ENCODE measurements around the gene EIF2D.
"Not testable (repeated sequence)": the region's sequence is repeated elsewhere in the genome, so short reads cannot be mapped to it uniquely, and the experiment has no call there.

EIF2D gene

DNA sequence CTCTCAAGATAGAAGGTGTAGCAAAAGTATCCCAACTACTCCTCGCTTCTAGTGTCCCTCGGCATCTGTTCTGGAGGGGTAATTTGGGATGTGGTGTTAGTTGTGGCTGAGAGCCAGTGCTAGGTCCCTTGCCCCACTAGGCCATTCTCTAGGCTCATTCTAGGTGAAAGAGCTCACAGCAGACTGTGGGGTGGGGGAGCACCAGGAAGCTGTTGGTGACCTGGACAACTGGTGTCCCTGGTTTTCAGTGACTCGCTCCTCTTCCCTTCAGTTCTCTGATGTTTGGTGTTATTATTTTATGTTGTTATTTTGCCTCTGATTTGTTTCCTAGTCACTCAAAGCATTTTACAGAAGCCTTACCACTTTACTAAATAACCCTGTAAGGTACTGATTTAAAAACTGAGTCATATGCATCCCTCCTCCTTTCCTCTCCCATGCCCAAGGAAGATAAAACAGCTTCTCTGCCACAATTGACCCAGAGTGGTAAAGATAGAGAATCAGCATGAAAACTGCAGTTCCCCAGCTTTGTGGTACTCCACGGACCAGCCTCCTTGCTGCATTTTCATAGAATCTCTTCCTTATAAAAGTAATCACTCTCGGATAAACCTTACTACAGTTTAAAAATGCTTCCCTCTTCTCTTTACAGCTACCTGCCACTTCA, 37.1 kb upstream of the EIF2D start:
- H3K27ac ChIP-seq = no peak overlapping the region
- no peak for TF ChIP-seq ZFX (IDR thresholded peaks at IDR 0.05)
- TF ChIP-seq, protein P1, sequence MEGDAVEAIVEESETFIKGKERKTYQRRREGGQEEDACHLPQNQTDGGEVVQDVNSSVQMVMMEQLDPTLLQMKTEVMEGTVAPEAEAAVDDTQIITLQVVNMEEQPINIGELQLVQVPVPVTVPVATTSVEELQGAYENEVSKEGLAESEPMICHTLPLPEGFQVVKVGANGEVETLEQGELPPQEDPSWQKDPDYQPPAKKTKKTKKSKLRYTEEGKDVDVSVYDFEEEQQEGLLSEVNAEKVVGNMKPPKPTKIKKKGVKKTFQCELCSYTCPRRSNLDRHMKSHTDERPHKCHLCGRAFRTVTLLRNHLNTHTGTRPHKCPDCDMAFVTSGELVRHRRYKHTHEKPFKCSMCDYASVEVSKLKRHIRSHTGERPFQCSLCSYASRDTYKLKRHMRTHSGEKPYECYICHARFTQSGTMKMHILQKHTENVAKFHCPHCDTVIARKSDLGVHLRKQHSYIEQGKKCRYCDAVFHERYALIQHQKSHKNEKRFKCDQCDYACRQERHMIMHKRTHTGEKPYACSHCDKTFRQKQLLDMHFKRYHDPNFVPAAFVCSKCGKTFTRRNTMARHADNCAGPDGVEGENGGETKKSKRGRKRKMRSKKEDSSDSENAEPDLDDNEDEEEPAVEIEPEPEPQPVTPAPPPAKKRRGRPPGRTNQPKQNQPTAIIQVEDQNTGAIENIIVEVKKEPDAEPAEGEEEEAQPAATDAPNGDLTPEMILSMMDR (conservative IDR thresholded peaks at IDR 0.05) = no peak

DNA sequence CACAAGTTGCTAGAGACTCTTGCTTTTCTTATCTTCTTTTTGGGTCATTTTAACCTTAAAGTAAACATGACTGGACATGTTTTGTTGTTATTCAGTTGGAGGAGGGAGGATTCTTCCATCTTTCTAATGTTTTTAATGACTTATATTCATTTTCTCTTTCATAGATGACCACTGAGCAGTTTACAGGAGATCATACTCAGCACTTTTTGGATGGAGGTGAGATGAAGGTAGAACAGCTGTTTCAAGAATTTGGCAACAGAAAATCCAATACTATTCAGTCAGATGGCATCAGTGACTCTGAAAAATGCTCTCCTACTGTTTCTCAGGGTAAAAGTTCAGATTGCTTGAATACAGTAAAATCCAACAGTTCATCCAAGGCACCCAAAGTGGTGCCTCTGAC, 35.0 kb upstream of the EIF2D start:
- no peak overlapping the region for H3K27ac ChIP-seq
- TF ChIP-seq ZFX (IDR thresholded peaks at IDR 0.05) = no peak
- TF ChIP-seq, protein P1 (conservative IDR thresholded peaks at IDR 0.05) = no peak

DNA sequence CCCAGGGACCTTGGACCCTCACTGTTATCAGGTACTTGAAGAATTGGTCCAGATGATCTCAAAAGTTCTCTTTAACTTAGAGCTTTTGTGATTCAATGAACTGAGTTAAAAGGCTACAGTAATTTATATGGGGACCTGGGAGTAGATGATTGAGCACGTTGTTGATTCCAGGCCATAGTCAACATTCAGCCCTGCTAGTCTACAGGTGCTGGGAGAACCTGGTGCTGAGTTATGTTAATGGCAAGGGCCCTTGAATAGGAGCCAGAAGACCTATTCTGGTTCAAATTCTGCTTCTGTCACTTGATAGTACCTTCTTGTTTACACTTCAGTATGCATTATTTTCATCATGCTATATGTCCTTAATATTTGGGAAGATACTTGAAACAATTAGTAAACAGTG, 34.2 kb upstream of the EIF2D start:
- no peak for TF ChIP-seq ZFX (IDR thresholded peaks at IDR 0.05)
- TF ChIP-seq, protein P1 (conservative IDR thresholded peaks at IDR 0.05) = no peak
- H3K27ac ChIP-seq = no peak overlapping the region

DNA sequence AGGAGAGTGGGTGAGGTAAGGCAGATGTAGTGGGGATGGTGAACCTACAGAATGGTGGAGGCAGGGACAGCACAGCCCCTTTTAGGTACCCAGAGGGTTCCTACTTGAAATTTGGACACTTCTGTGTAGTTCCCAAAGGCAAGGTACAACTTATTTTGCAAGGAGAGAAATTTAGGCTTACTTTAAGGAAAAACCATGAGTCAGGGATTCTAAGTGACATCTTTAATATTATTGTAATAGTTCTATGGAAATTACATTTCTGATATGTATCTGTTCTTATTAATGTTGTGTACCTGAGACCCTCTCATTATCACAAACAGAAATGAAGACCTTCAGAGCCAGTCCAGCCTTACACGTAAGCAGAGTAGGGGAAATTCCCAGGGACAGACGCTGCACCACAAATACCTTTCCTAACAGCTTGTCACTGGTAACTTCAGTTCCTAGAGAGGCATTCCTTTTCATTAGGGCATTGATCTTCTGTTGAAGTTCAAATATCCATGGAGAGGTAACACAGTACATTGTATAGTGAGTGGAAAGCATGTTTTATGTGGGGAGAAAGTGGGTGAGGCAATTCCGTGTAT, 30.9 kb upstream of the EIF2D start:
- H3K27ac ChIP-seq = no peak overlapping the region

DNA sequence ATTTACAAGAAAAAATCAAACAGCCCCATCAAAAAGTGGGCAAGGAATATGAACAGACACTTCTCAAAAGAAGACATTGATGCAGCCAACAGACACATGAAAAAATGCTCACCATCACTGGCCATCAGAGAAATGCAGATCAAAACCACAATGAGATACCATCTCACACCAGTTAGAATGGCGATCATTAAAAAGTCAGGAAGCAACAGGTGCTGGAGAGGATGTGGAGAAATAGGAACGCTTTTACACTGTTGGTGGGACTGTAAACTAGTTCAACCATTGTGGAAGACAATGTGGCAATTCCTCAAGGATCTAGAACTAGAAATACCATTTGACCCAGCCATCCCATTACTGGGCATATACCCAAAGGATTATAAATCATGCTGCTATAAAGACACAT, 29.8 kb upstream of the EIF2D start:
- H3K27ac ChIP-seq = not testable (repeated sequence)

More for the DNA sequence above, 30.9 kb upstream of the EIF2D start:
- TF ChIP-seq, protein P1 (conservative IDR thresholded peaks at IDR 0.05) = no peak
- TF ChIP-seq ZFX (IDR thresholded peaks at IDR 0.05) = no peak

DNA sequence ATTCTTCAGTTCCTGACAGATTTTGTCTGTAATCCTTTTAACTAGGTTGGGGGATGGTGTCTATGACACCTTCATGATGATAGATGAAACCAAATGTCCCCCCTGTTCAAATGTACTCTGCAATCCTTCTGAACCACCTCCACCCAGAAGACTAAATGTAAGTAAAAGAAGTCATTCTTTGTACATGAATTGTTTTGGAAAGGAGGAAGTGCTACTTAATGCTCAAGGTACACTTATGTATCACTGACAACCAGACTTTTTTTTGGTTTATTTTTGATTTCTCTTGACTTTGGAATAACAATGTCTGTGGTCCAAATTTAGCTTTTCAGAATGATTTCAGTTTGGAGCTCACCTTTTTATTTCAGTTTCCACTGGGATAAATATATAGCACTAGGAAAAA, 25.3 kb upstream of the EIF2D start:
- no peak overlapping the region for H3K27ac ChIP-seq
- TF ChIP-seq, protein P1 (conservative IDR thresholded peaks at IDR 0.05) = no peak
- TF ChIP-seq ZFX (IDR thresholded peaks at IDR 0.05) = no peak

DNA sequence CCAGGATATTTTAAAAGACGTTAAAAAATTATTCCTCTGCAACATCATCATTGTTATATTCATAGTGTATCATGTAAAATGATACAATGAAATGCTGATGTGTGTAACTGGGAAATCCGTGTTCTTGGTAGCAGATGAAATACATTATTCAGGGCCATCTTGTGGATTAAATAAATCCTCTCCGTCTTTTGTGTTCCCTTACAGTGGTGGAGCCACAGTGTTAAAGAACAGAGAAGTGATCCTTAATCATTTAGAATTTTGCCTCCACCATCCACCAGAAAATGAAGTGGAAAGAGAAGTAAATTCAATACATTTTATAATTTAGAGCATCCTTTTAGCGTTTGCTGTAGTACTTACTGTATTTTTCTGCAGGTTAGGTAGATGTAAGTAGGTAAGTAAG, 24.4 kb upstream of the EIF2D start:
- no peak overlapping the region for H3K27ac ChIP-seq
- no peak for TF ChIP-seq ZFX (IDR thresholded peaks at IDR 0.05)

DNA sequence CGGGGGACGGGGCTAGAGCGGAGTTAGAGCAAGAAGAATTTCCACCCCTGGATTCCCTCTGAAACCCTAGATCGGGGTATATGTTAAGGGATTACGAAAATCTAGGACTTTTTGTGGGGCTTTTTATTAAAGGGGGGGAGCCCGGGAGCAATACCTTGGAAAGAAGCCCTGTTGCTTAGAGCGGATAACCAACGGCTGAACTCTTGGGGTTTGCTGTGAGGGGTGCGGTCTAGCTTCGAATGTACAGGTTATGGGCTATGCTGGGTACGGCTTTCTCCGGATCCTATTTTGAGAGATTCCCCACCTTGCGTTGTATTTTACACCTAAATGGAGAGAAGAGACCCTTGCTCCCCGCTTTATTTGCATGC, 23.7 kb upstream of the EIF2D start:
- peak overlapping the region; percentile 76 for H3K27ac ChIP-seq

More for the DNA sequence above, 23.7 kb upstream of the EIF2D start:
- TF ChIP-seq, protein P1 (conservative IDR thresholded peaks at IDR 0.05) = no peak
- TF ChIP-seq ZFX (IDR thresholded peaks at IDR 0.05) = no peak

Measured in C4-2B (cell line).